ENCODE results near the gene STXBP6. TPM values are rescaled to one million over a fixed set of nuclear protein-coding genes. Genes with fewer than 3 reads are reported as not detected.
A peak's percentile ranks its signal among the peaks of the same experiment; 100 is the strongest.

Gene STXBP6
- total and polyA plus RNA-seq, 10 of the 15 experiments (the other 5 are each of a cell fraction or from before 2014, with no cell fraction given), result 1.2 to 47.3 (median 1.9) TPM

DNA sequence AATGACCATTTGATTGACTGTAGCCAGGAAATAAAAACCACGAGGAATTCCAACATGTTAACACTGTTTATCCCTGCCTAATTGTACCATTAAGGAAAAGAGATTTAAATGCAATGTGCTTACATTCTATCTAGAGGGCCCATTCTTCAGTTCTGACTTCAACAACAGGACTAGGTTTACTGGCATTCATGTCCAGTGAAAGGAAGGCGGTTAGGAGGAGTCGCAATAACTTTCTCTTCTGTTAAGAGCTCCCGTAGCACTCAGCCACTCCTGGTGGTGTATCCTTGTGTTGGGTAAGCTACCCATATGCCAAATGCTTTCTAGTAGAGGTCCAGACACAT lies 154.7 kb downstream of the STXBP6 start:
- no peak overlapping the region for H3K4me2 ChIP-seq (ENCODE audit: control insufficient read depth, insufficient read depth)
- 8% methylated on average over 4 of the region's 4 CpGs for WGBS (ENCODE audit: insufficient coverage, insufficient replicate concordance, low lambda C conversion rate, missing lambda C conversion rate)
- RAD21 ChIA-PET (ENCODE audit: unreplicated experiment), result interaction anchor here (1.0 to 2.9 kb wide), 7 partner anchors 10 to 97 kb away, joined by 3 to 10 read pairs (median 4); no protein-coding TSS in a partner anchor
- ATAC-seq (peak; percentile 34), FAIRE-seq (no peak), DNase-seq (ENCODE audit: low read depth, low spot score) (no peak)
- intact Hi-C loops (cut with micrococcal nuclease; ENCODE audit: unreplicated experiment) (no loop called here), in situ Hi-C loops (cut with MboI) (no loop called here)
- POLR2A ChIA-PET, result interaction anchor here (0.6 to 1.3 kb wide), 4 partner anchors 9 to 95 kb away, joined by 3 to 4 read pairs (median 4); no protein-coding TSS in a partner anchor
- no peak overlapping the region for H2AFZ ChIP-seq (ENCODE audit: control insufficient read depth, low read depth, low read length)
- no peak overlapping the region for H3K9ac ChIP-seq (ENCODE audit: control insufficient read depth, insufficient read depth, low read length)
- 0 out of 3 replicates have a peak, but pooled peaks cover 1% of the 10 kb centered on the region for H3K9me3 ChIP-seq (replicated peaks; ENCODE audit: control insufficient read depth, insufficient read depth, low read length)
- no peak for TF ChIP-seq BHLHE40 (IDR thresholded peaks at IDR 0.05; ENCODE audit: borderline replicate concordance in 1 of 2, low read depth in 2 of 2, low read length in 1 of 2)
- TF ChIP-seq, protein P1, sequence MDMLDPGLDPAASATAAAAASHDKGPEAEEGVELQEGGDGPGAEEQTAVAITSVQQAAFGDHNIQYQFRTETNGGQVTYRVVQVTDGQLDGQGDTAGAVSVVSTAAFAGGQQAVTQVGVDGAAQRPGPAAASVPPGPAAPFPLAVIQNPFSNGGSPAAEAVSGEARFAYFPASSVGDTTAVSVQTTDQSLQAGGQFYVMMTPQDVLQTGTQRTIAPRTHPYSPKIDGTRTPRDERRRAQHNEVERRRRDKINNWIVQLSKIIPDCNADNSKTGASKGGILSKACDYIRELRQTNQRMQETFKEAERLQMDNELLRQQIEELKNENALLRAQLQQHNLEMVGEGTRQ (IDR thresholded peaks at IDR 0.05; ENCODE audit: borderline replicate concordance, low read depth, low read length), result no peak
- no peak for TF ChIP-seq MTA3 (IDR thresholded peaks at IDR 0.05; ENCODE audit: borderline replicate concordance, low read length)
- TF ChIP-seq, protein P2, sequence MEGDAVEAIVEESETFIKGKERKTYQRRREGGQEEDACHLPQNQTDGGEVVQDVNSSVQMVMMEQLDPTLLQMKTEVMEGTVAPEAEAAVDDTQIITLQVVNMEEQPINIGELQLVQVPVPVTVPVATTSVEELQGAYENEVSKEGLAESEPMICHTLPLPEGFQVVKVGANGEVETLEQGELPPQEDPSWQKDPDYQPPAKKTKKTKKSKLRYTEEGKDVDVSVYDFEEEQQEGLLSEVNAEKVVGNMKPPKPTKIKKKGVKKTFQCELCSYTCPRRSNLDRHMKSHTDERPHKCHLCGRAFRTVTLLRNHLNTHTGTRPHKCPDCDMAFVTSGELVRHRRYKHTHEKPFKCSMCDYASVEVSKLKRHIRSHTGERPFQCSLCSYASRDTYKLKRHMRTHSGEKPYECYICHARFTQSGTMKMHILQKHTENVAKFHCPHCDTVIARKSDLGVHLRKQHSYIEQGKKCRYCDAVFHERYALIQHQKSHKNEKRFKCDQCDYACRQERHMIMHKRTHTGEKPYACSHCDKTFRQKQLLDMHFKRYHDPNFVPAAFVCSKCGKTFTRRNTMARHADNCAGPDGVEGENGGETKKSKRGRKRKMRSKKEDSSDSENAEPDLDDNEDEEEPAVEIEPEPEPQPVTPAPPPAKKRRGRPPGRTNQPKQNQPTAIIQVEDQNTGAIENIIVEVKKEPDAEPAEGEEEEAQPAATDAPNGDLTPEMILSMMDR (IDR thresholded peaks at IDR 0.05 in 2 of 3, conservative IDR thresholded peaks at IDR 0.05 in 1 of 3; ENCODE audit: control insufficient read depth in 2 of 3, extremely low read depth in 1 of 3, insufficient read depth in 1 of 3, low read depth in 3 of 3, low read length in 3 of 3), result no peak
- no peak for TF ChIP-seq YBX1 (IDR thresholded peaks at IDR 0.05)
- no peak for TF ChIP-seq ZNF274 (IDR thresholded peaks at IDR 0.05; ENCODE audit: insufficient read depth, insufficient read length)
- no peak for TF ChIP-seq RBBP5 (conservative IDR thresholded peaks at IDR 0.05)
- TF ChIP-seq ZNF622 (IDR thresholded peaks at IDR 0.05), result no peak
- TF ChIP-seq IKZF2 (IDR thresholded peaks at IDR 0.05), result no peak
- no peaks in the 10 kb centered on the region for H3K36me3 ChIP-seq (ENCODE audit: control insufficient read depth in 2 of 2, insufficient read depth in 2 of 2, low read length in 1 of 2)
- no peak overlapping the region for H3K27ac ChIP-seq (ENCODE audit: control insufficient read depth, insufficient read depth)
- no peaks in the 10 kb centered on the region for H3K79me2 ChIP-seq (ENCODE audit: control insufficient read depth, insufficient read depth, low read length)
- H3K4me3 ChIP-seq, result no peak overlapping the region
- H4K20me1 ChIP-seq (ENCODE audit: control insufficient read depth, insufficient read depth), result no peaks in the 10 kb centered on the region
- no peaks in the 10 kb centered on the region for H3K4me1 ChIP-seq (ENCODE audit: control insufficient read depth, insufficient read depth, low read length)
- CTCF ChIA-PET, result interaction anchor here (0.6 to 2.3 kb wide), 7 partner anchors 10 to 89 kb away, joined by 3 to 12 read pairs (median 5); no protein-coding TSS in a partner anchor
- SMC1A ChIA-PET (ENCODE audit: uncharacterized antibody, unreplicated experiment), result interaction anchor here (0.8 to 2.3 kb wide), 20 partner anchors 10 to 134 kb away, joined by 3 to 8 read pairs (median 4); no protein-coding TSS in a partner anchor
- no TSS peak for BruUV-seq (replicated peaks)
- no peaks in the 10 kb centered on the region for H3K27me3 ChIP-seq (replicated peaks in 1 of 2; ENCODE audit: control insufficient read depth in 2 of 2, insufficient read depth in 2 of 2, low read length in 1 of 2)
